ENCODE results near the gene SYNPO.

The SYNPO gene

DNA sequence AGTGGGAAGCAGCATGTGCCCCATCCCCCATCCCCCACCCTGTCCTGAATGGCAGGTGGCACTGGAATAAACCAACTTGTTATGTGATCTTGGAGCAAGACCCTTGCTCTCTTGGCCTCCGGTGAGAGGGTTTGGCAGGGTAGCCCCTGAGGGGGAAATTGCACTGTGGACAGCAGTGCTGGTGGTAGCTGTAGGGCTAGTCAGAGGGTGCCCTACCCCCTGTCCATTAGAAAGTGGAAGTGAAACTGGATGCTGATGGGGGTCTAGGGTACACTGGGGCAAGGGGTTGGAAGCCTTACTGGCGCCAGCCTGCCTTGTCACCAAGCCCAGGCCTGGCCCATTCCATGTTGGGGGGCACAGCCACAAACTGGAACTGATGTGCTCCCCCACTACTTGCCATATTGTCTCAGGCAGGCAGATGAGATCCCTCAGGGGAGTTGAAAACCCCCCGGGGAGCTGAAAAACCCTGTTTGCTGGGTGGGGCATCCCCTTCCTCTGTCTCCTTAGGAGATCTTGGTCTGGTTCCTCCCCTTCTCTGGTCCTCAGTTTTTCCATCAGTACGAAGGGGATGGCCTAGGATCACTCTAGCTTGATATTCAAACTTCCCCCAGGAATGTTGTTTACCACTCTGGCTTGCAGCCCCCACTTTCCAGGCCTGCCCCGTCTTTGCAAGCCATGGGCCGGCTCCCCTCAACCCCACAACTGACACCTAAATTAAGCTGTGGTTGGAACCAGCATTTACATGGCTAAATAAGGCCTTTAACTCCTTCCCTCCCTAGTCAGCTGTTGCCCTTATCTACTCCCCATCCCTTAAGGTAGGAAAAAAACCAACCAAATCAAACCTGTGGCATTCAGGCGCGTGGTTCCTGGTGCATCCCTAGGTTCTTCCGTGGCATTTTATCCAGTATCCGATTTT lies 14.4 kb upstream of the SYNPO start:
- no peak for DNase-seq

DNA sequence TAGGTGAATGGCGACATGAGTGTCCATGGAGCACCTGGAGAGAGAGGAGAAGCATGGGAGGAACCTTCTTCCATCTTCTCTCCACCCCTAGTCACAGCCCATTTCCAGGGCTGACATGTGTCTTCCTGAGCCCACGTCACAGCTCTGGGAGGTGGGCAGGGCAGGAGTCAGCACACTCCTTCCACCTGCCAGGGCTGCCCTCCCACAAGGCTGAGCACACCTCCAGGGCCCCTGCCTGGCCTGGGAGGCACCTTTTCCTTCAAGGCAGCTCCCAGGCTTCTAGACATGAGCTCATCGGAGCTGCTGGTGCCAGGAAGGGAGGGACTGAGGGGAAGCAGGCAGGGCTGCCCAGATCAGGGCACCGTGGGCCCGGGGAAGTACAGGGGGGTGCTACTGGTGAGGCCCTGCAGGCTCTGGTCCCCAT lies 13.6 kb upstream of the SYNPO start:
- DNase-seq = no peak

DNA sequence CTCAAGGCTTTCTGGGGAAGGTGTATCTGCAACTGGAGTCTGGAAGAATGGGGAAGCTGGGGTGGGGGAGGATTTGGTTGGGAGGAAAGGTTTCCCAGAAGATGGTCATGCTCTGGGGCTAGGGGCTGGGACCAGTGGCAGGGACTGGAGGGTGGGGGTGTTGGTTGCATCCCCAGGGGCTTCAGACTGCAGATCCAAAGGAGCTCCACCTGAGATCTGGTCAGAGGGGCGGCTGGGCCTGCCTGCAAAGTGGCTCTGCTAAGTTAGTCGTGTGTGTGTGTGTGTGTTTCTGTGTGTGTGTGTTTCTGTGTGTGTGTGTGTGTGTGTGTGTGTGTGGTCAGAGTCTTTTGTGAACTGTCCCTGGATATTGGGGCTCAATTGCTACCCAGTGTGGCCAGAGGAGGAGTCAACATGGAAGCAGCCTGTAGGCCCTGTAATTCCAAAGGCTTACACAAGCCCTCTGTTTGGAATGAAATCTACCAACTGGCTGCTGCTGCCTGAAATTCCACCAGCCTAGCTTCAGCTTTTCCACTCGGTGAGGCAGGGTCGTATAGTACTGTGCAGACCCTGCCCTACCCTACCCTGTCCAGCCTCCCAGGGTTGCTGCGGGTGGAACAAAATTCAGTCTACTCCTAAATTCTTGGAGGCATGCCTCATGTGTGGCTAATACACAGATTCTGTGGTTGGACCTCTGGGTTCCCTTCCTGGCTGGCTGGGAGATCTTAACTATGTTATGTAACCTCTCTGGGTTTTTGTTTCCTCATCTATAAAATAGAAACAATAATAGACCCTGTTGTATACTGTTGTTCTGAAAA lies 12.5 kb upstream of the SYNPO start:
- DNase-seq = no peak

DNA sequence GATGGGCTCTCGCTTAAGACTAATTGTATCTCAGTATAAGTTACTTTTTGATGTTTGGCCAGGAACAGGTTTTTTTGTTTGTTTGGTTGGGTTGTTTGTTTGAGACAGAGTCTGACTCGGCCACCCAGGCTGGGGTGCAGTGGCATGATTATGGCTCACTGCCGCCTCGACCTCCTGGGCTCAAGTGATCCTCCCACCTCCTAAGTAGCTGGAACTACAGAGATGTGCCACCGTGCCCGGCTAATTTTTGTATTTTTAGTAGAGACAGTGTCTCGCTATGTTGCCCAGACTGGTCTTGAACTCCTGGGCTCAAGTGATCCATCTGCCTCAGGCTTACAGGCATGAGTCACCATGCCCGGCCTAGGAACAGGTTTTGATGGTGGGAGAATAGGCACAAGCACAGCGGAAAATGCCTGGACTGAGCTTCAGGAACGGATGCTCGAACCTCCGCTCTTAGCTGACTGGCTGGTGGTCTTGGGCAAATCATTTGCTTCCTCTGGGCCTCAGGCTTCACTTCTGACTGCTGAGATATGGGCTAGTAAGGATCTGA lies 11.4 kb upstream of the SYNPO start:
- DNase-seq = no peak

DNA sequence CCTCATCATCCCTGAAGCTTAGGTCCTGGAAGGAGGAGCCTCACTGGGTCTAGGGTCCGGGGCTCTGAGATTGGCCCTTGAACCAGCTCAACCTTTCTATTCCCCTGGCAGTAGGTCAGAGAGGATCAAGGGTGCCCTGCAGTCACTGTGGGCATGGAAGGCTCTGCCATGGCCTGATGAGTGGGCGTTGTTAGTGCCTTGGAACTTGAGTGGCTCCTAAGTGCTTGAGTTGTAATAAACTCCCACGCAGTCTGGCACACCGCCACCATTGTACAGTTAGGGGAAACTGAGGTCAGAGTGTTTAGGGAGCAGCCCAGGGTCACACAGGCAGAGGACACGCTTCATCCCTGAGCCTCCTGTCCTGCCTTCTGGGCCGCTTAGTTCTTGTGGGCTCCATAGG lies 10.4 kb upstream of the SYNPO start:
- DNase-seq = no peak

DNA sequence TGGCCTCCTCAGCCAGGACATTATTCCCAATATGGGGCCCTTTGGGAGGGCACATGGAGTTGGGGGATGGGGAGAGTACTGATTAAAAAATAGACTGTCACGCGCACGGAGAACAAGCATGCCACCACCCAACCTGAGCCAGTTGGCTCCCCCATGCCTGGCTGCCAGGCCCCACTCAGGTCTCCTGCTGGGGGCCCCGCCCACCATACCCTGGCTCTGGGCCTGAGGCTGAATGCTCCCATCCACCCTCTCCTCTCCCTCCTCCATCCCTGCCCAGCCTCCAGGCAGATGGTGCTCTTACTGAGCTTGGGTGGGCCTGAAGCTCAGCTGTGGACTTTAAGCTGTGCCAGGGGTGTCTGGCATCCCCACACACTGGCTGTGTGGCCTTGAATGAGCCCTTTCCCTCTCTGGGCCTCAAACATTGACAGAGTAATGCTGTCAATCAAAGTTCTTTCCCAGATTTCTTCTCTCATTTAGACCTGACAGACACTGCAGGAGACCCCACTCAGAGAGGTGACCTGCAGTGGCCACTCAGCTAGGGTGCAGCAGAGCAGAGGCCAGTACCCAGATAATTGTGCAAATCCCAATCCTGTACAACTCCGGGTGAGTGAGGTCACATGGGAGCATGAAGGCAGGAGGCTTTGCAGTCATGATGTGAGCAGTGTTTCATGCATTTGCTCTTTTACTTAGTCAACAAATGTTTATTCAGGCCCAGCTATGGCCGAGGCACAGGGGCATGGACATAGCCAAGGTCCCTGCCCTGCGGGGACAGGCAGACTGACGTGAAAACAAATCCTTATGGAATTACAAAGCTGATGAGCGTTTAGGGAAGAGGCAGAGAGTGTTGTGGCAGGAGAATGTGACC lies 9.8 kb upstream of the SYNPO start:
- DNase-seq = no peak

DNA sequence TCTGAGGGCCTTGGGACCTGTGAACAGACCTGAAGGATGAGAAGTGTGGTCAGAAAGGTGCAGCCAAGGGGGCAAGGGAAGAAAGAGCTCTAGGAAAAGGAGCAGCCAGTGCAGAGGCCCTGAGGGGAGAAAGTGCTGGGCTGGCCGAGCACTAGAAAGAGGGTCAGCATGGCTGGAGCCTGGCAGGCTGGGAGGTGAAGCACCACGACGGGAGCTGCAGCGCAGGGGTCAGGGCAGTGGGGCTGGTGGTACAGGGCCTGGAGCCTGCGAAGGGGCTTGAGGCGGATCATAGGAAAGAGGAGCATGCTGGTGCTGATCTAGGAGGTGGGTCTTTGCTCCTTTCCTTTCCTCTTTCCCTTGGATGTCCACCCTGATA lies 9.1 kb upstream of the SYNPO start:
- DNase-seq = no peak

DNA sequence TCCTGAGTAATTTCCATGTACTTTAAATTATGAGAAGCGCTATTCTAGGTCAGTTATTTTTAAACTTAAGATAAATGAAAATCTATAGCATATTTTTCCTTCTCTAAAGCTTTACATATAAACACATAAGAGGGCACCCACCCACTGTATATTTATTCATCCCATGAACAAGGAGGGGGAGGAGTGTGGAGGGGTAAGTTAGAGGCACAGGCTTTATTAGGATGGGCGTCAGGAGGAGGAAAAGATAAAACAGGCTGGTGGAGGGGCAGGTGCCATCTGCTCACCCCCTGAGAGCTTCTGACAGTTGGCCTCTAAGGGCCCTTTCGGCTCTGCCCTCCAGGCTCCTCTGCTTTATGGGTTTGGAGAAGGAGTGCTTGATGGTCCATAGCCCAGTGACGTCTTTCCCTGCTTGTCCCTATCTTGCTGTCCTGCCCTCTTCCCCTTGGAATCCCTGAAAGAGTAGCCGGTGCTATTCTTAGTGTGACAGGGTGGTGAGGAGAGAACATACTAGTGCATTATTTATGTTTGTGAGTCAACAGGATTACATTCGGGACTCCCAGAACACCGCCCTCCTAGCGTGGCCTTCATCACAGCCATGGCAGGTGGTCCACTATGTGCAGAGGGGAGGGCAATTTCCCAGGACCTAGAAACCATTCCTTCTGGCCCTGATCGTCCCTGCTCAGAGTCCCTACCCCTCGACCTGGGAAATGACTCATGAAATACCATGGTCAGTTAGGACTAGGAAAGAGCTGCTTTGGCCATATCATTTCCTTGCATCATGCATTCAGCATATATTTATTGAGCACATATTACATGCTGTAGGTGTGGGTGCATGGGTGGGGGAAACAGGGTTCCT lies 7.9 kb upstream of the SYNPO start:
- DNase-seq = no peak

DNA sequence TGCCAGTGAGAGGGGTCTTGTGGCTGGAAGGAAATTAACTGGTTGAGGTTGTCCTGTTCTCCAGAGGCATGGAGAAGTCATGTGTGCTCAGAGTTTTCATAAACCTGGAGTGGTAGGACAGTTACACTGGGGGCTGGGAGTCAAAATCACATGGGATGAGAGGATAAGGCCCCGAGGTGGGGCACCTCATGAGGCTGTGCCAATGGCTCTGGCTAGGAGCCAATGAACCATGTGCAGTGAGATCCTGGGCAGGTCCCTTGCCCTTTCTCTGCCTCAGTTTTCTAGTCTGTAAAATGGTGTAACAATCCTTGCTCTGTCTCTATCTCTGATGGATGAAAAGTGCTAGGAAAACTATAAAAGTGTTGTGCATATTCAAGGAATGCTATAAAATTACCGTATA lies 7.0 kb upstream of the SYNPO start:
- no peak for DNase-seq

DNA sequence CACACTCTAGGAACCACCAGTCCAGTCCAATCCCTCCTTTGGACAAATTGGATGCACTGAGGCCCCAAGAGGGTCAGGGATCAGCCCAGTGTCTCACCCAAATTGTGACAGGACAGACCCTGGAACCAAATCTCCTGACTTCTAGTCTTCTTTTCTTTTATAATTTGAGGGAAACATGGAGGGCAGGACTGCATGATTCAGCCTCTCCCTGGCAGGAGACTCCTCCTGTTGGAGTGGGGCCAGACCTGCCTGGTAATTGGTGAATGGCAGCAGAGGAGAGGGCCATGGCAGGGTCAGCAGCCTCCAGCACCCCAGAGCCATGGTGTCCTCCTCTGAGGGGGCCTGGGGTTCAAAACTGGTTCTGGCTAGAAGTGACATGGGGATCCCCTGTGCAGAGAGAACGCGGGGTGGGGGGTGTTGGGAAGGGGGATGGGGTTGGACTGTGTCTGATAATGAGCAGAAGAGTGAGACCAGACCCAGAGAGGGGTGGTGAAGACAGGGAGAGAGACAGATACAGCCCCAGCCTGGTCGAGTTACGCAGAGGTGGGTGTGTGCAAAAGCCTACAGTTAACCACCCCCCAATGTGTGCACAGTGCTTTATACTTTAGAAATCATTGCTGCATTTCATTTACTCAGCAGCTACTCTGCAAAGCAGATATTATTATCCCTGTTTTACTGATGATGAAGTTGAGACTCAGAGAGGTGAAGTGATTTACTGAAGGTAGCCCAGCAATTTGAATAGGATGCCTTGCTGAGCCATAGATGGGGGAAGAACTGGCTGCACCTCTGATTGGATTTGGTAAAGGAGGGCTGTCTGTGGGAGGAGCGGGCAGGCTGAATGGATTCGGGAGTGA lies 3.8 kb upstream of the SYNPO start:
- no peak for DNase-seq

DNA sequence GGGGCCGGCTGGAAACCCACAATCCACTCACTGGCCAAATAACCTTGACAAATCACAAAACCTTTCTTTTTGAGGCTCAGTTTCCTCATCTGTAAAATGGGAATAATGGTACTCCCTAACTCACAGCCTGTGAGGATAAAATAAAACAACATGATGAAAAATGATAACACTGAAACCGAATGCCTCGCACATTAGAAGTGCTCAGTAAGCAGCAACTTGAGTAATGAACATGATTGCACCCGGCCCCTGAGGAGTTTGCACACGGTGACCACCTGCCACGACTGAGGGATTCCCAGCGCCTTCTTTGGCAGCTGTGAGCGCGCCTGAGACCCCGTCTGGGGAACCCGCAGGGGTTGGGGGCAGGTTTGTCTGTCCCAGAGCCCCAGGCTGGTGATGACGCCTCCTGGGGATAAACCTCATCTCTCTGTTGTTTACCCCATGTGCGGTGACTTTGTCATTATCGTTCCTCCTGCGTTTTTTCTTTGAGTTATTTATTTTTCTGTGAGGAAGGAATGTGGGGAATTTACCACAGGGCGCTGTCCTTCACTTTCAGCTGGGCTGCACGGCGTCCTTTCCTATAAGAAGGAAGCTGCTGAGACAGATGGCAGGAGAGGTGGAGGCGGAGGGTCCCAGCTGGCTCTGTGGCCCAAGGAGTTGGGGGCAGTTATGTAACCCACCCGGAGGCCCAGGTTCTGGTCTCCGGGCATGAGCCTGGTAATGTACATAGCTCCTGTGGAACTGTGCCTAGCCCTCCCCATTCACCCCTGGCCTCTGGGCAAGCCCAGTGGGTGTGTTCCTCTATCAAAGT lies 3.0 kb upstream of the SYNPO start:
- no peak for DNase-seq

DNA sequence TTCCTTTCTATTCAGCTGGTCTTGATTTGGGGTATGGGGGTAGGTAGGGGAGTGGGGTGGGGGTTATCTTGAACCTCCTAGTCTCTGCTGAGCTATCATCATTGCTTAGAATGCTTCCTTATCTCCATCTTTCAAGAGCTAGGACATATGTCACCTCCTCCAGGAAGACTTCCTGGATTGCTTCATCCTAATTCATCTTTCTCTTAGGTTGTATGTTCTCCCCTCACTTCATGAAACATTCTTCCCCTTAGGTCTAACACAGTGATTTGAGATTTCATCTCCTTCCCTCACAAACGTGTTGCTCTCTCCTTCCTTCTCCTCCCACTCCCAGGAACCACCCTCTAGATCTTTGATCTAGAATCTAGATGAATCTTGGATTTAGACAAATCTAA lies 2.4 kb upstream of the SYNPO start:
- DNase-seq = no peak

DNA sequence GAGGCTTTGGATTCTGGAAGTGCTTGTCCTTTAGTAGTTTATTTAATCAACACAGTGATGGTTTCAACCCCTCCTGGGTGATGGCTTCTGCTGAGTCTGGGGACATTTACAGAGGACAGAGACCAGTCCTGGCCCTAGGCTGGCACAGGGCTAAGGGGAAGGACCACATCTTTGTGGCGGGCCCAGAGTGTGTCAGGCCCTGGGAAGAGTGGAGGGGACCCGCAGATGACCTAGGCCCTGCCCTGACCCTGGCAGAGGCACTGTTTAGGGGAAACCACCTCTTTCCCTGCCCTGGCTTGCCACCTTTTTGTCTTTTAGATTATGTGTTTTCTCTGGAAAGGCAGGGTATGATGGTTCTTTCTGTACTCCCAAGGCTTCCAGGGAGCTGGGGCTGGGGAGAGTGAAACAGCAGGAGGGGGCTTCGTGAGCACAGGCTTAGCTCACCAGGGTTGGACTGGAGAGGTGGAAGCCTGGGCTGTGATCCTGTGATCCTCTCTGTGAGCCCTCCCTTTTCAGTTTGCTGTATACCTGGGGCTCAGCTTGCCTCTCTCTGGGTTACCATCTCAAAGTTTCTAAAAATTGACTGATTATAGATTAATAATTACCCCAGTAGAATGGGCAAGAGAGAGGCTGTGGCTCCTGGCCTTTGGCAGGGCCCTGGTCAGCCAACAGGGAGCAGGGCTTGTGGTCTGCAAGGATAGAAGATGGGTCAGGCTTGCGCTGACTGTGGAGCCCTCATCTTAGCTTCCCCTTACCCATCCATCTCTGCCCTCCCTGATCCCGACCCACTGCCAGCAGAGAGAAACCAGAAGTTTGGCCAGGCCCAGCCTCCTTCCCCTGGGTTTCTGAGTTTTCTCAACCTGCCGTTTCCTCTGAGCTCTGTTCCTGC lies 1.7 kb upstream of the SYNPO start:
- no peak for DNase-seq

DNA sequence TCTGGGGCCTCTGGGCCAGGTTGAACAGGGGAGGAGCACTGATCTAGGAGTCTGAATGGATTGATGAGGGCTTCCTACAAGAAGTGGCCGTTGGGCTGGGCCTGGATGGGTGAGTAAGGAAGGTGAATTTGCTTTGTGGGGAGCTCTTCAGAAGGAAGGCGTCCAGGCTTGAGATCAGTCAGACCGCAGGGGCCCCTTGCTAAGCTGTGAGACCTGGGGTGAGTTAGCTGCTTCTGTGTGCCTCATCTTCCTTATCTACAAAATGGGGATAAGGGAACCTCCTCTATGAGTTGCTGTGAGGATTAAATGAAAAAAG lies 1.1 kb upstream of the SYNPO start:
- DNase-seq = no peak

DNA sequence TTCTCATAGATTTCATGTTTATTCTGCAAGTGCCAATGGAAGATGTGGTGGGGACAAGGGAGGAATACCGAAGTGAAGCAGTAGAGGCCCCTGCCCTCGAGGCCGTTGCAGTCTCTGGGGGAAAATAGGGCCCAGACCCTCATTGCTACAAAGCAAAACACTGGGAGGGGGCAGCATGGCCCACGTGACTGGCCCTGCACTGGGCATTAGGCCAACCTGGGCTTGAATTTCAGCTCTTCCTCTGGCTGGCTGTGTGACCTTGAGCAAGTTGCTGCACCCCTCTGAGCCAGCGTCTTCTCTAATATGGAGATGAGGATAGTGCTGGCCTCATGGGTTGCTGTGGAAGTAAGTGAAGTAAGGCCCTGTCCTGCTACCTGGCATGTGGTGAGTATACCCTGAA lies 709 bp upstream of the SYNPO start:
- no peak for DNase-seq

DNA sequence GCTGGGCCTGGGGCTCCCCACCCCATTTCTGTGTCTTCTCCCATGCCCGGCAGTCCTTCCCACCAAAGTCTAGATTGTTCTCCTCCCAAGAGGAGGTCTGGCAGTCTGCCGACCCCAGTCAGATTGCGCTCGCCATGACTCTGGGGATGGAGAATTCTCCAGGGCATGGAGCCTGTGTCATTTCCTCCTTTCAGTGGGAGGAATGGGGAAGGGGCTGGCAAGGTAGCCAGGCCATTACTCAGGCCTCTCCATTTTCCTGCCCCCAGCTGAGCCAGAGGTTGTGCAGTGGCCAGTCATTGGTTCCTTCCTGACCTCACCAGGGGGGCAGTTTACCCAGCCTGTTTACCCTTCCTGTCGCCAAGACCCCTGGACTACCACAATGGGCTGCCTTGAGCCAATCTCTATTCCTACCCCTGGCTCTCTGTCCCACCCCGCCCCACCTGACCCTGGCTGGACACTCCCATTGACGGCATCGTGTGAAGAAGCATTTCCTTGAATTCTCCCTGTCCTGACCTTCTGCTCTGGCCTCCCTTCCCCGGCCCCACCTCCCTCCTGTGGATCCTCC lies 628 bp downstream of the SYNPO start:
- DNase-seq = no peak

DNA sequence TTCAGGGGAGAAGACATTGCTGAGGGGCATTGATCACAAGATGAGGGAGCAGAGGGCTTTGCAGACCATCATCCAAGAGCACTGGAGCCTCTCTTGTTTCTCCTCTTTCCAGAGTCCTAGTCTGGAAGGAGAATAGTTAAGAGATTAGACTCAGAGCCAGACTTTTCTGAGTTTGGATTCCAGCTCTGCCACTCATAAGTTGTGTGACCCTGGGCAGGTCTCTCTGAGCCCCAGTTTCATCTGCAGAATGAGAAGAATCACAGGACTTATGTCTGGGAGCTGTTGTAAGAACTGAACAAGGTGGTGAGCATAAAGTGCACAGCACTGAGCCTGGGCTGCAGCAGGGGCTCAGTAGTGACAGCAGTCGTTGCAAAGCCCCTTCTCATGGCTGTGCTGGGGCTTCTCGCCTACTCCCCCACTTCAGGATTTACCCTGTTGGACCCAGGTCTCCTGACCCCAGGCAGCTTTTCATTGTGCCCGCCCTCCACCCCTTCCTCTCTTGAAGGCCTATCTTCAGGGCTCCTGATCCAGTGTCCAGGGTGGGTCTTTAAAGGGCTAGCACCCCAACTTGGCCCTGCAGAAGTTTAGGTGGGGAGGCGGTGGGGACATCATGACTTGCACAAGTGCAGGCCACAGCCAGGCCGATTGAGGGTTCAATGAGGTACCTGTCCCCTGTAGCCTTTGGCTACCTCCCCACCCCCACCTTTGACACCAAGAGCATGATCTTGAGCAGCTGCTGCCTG lies 1.5 kb downstream of the SYNPO start:
- DNase-seq = no peak

DNA sequence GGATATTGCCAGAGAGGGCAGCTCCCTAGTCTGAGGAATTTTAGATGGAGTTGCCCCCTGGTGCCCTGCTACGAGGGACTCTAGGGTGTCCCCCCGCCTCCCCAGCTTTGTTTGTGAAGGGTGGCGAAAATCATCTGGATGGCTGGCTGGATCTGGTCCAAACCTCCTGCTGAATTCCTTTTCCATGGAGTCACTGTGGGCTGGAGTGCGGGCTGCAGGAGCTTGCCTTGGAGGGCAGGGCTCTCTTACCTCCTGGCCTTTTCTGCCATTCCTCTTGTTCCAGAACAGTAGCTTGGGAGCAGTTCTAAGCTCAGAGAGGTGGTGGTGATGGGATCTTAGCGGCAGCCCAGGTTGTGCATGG lies 2.1 kb downstream of the SYNPO start:
- no peak for DNase-seq

All from GOT3 (cell line).